GM12878 (cell line): Measurements from ENCODE around the gene CDK17.
"Not testable (repeated sequence)": the region's sequence is repeated elsewhere in the genome, so short reads cannot be mapped to it uniquely, and the experiment has no call there.

ENCODE experiments used
- HDGF ChIP-seq: fragments of 450-650 bp; IDR thresholded peaks from 2 replicates; pipeline ENCODE4 v1.6.1; 2016; ENCODE audit warnings: antibody characterized with exemption
- JUND ChIP-seq: IDR thresholded peaks from 2 replicates; pipeline ENCODE4 v1.6.1; 2012; ENCODE audit warnings: low read depth, mild to moderate bottlenecking, low read length, improper control_type of control experiment, moderate library complexity
- POLR2A ChIP-seq: IDR thresholded peaks from 2 replicates; pipeline ENCODE4 v1.6.1; 2011; ENCODE audit warnings: low read depth, mild to moderate bottlenecking, low read length
- POU2F2 ChIP-seq: IDR thresholded peaks from 3 replicates; pipeline ENCODE4 v1.6.1; 2011; ENCODE audit warnings: low read depth, mild to moderate bottlenecking, low read length, borderline replicate concordance
- TF ChIP-seq, protein P1 (sequence below), 3 experiments: IDR thresholded peaks in 2 of 3; conservative IDR thresholded peaks in 1 of 3; 2 replicates each; pipeline ENCODE4 v1.5.1; 2011; ENCODE audit warnings: low read depth in 3 of 3, low read length in 3 of 3, mild to moderate bottlenecking in 3 of 3, control low read depth in 2 of 3, moderate library complexity in 2 of 3, inconsistent platforms in 1 of 3, mixed read lengths in 1 of 3; ENCODE audit not compliant: control insufficient read depth in 2 of 3, insufficient read depth in 1 of 3; ENCODE audit errors: extremely low read depth in 1 of 3

GRCh38 chr12:96346716-96347115 lies 53.5 kb downstream of the CDK17 start:
- TF ChIP-seq, protein P1, sequence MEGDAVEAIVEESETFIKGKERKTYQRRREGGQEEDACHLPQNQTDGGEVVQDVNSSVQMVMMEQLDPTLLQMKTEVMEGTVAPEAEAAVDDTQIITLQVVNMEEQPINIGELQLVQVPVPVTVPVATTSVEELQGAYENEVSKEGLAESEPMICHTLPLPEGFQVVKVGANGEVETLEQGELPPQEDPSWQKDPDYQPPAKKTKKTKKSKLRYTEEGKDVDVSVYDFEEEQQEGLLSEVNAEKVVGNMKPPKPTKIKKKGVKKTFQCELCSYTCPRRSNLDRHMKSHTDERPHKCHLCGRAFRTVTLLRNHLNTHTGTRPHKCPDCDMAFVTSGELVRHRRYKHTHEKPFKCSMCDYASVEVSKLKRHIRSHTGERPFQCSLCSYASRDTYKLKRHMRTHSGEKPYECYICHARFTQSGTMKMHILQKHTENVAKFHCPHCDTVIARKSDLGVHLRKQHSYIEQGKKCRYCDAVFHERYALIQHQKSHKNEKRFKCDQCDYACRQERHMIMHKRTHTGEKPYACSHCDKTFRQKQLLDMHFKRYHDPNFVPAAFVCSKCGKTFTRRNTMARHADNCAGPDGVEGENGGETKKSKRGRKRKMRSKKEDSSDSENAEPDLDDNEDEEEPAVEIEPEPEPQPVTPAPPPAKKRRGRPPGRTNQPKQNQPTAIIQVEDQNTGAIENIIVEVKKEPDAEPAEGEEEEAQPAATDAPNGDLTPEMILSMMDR (IDR thresholded peaks at IDR 0.05 in 2 of 3, conservative IDR thresholded peaks at IDR 0.05 in 1 of 3; ENCODE audit: control insufficient read depth in 2 of 3, extremely low read depth in 1 of 3, insufficient read depth in 1 of 3, low read depth in 3 of 3, low read length in 3 of 3): not testable (repeated sequence)
- not testable (repeated sequence) for TF ChIP-seq POLR2A, POU2F2, HDGF, JUND
